ENCODE data around the gene VIPR2. TPM values are rescaled to one million over a fixed set of nuclear protein-coding genes. Genes with fewer than 3 reads are reported as not detected.
A peak's percentile ranks its signal among the peaks of the same experiment; 100 is the strongest.

VIPR2 gene
- total RNA-seq, 4 donors from 2014 or later = 0.59 to 0.64 (median 0.60) TPM; not detected in 1

- no peaks in the 10 kb centered on the region for H3K36me3 ChIP-seq
- H3K27ac ChIP-seq = no peak overlapping the region
- peak in 1 of 2 donors; percentile 63 for DNase-seq (ENCODE audit: low spot score in 2 of 2)
- 47% methylated on average over 24 of the region's 48 CpGs for WGBS
- TF ChIP-seq EP300 (IDR thresholded peaks at IDR 0.05) (no peak), POLR2AphosphoS5 (IDR thresholded peaks at IDR 0.05) (no peak), CTCF (IDR thresholded peaks at IDR 0.05) (no peak), POLR2A (IDR thresholded peaks at IDR 0.05) (no peak)
- peaks cover 40% of the 10 kb centered on the region for H3K27me3 ChIP-seq
- no peaks in the 10 kb centered on the region for H3K4me1 ChIP-seq
- no peak overlapping the region for H3K4me3 ChIP-seq
- H3K9me3 ChIP-seq = no peaks in the 10 kb centered on the region
Measured at GRCh38 chr7:159112136-159113011, 32.3 kb downstream of the VIPR2 start.

- no peak overlapping the region for H3K4me3 ChIP-seq
- no peaks in the 10 kb centered on the region for H3K9me3 ChIP-seq
- H3K36me3 ChIP-seq = no peaks in the 10 kb centered on the region
- TF ChIP-seq POLR2A (IDR thresholded peaks at IDR 0.05) = no peak
- TF ChIP-seq POLR2AphosphoS5 (IDR thresholded peaks at IDR 0.05) = no peak
- no peak for TF ChIP-seq EP300 (IDR thresholded peaks at IDR 0.05)
- no peak for TF ChIP-seq CTCF (IDR thresholded peaks at IDR 0.05)
- no peak overlapping the region for H3K27ac ChIP-seq
- DNase-seq (ENCODE audit: low spot score in 2 of 2) = peak in 1 of 2 donors; percentile 48
- peaks cover 43% of the 10 kb centered on the region for H3K27me3 ChIP-seq
- WGBS = 63% methylated on average over 10 of the region's 10 CpGs
- H3K4me1 ChIP-seq = no peaks in the 10 kb centered on the region
Measured at GRCh38 chr7:159109653-159110035, 35.0 kb downstream of the VIPR2 start.

GRCh38 chr7:159108941-159109652 is 35.6 kb downstream of the VIPR2 start:
- peak in 1 of 2 donors; percentile 38 for DNase-seq (ENCODE audit: low spot score in 2 of 2)
- no peak overlapping the region for H3K4me3 ChIP-seq
- no peaks in the 10 kb centered on the region for H3K36me3 ChIP-seq
- TF ChIP-seq POLR2AphosphoS5 (IDR thresholded peaks at IDR 0.05) = no peak
- TF ChIP-seq POLR2A (IDR thresholded peaks at IDR 0.05) = no peak
- peaks cover 45% of the 10 kb centered on the region for H3K27me3 ChIP-seq
- no peaks in the 10 kb centered on the region for H3K4me1 ChIP-seq
- H3K27ac ChIP-seq = no peak overlapping the region
- H3K9me3 ChIP-seq = no peaks in the 10 kb centered on the region
- WGBS = 46% methylated on average over 9 of the region's 9 CpGs

DNA sequence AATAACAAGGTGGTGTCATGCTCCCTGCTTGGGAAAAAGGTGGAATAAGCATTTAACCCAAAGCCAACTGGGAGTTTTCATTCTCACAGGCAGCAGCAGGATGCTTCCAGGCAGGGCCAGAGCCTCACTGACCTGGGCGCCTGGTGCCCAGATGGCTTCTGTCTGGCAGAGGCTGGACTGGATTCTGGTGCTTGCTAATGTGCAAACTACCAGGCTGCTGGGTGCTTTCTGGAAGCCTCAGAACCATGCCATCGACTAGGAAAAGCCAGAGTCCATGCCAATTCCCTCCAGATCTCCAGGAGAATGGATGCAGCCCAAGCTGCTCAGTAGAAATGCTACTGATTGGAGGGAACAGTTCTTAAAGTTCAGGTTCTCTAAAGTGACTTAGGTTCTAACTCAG is 36.2 kb downstream of the VIPR2 start:
- Histone ChIP-seq H3K36me3 (no peaks in the 10 kb centered on the region), H3K27ac (no peak overlapping the region), H3K4me3 (no peak overlapping the region), H3K27me3 (peaks cover 44% of the 10 kb centered on the region), H3K9me3 (no peaks in the 10 kb centered on the region), H3K4me1 (no peaks in the 10 kb centered on the region)
- TF ChIP-seq CTCF (IDR thresholded peaks at IDR 0.05) (no peak), POLR2A (IDR thresholded peaks at IDR 0.05) (no peak), POLR2AphosphoS5 (IDR thresholded peaks at IDR 0.05) (no peak), EP300 (IDR thresholded peaks at IDR 0.05) (no peak)
- DNase-seq (ENCODE audit: low spot score in 2 of 2) = peak in 1 of 2 donors; percentile 2
- 29% methylated on average over 1 of the region's 2 CpGs for WGBS

- Histone ChIP-seq H3K4me3 (no peak overlapping the region), H3K9me3 (no peaks in the 10 kb centered on the region), H3K27ac (no peak overlapping the region), H3K4me1 (no peaks in the 10 kb centered on the region), H3K36me3 (no peaks in the 10 kb centered on the region), H3K27me3 (peaks cover 34% of the 10 kb centered on the region)
- 79% methylated on average over 9 of the region's 13 CpGs for WGBS
- DNase-seq (ENCODE audit: low spot score in 2 of 2) = no peak
- no peak for TF ChIP-seq CTCF (IDR thresholded peaks at IDR 0.05)
- TF ChIP-seq POLR2AphosphoS5 (IDR thresholded peaks at IDR 0.05) = no peak
- no peak for TF ChIP-seq POLR2A (IDR thresholded peaks at IDR 0.05)
- no peak for TF ChIP-seq EP300 (IDR thresholded peaks at IDR 0.05)
Measured at GRCh38 chr7:159107161-159107892, 37.3 kb downstream of the VIPR2 start.

All from suprapubic skin (tissue), 4 donors.